ENCODE measurements around the gene TRAIP. TPM values are rescaled to one million over a fixed set of nuclear protein-coding genes. Genes with fewer than 3 reads are reported as not detected.

TRAIP gene
- total and polyA plus RNA-seq, 9 donors: 1.8 to 4.5 (median 2.8) TPM

DNA sequence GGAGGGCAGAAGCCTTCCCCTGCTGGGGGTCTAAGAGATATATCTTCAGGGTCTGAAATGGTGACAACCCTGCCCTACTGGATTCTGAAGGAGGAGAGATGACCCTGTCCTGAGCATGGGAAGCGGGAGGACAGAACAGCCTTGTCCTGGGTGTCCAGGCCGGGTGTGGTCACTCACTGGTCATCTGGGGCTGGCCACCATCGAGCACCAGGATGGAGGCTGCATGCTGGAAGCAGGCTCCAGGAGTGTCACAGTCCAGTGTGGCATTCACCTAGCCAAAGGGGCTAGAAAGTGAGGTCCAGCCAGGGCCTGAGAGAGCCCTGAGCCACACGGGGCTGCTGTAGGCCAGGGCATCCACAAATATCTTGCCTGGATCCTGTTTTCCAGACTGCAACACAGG is 61.9 kb downstream of the TRAIP start:
- no peak for DNase-seq
- TF ChIP-seq, protein P1, sequence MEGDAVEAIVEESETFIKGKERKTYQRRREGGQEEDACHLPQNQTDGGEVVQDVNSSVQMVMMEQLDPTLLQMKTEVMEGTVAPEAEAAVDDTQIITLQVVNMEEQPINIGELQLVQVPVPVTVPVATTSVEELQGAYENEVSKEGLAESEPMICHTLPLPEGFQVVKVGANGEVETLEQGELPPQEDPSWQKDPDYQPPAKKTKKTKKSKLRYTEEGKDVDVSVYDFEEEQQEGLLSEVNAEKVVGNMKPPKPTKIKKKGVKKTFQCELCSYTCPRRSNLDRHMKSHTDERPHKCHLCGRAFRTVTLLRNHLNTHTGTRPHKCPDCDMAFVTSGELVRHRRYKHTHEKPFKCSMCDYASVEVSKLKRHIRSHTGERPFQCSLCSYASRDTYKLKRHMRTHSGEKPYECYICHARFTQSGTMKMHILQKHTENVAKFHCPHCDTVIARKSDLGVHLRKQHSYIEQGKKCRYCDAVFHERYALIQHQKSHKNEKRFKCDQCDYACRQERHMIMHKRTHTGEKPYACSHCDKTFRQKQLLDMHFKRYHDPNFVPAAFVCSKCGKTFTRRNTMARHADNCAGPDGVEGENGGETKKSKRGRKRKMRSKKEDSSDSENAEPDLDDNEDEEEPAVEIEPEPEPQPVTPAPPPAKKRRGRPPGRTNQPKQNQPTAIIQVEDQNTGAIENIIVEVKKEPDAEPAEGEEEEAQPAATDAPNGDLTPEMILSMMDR (IDR thresholded peaks at IDR 0.05): no peak
- TF ChIP-seq POLR2A (IDR thresholded peaks at IDR 0.05) (no peak), EP300 (IDR thresholded peaks at IDR 0.05) (no peak)
- WGBS, 3 donors: 76 to 84% (median 78%) methylated on average over 4 of the region's 4 CpGs

DNA sequence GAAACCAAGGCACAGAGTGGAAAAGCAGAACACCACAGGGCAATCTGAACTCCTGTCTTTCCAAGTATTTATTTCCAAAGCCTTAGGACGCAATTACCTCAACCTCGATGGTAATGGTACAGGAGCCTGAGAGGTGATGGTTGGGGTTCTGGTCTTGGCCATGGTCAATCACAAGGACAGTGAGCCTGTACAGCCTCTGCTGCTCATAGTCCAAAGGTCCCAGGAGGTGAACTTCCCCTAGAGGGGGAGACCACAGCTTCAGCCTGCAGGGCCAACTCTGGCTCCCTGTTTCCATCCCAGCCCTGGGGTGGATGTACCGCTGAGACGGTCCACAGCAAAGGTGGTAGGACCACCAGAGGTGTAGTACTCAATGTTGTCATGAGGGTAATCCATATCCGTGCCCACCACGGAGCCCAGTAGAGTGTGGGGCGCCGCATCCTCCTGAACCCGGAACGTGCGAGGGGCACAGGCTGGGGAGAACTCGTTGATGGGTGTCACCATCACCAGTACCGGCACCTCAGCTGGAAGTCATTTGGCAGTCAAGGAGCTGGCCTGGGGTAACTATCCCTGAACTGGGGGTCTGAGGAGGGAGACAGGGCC is 62.8 kb downstream of the TRAIP start:
- TF ChIP-seq EP300 (IDR thresholded peaks at IDR 0.05): no peak
- no peak for TF ChIP-seq POLR2A (IDR thresholded peaks at IDR 0.05)
- TF ChIP-seq, protein P1 (IDR thresholded peaks at IDR 0.05): no peak
- Histone ChIP-seq H3K9me3 (no peaks in the 10 kb centered on the region), H3K36me3 (no peaks in the 10 kb centered on the region), H3K4me1 (ENCODE audit: insufficient read depth) (no peaks in the 10 kb centered on the region), H3K27me3 (no peaks in the 10 kb centered on the region), H3K4me3 (no peak overlapping the region), H3K27ac (no peak overlapping the region)
- intact Hi-C loops (cut with DNase I): no loop called here
- DNase-seq: no peak
- WGBS, 3 donors: 90 to 93% (median 93%) methylated on average over 12 to 13 of the region's 13 CpGs

More for the DNA sequence above, 61.9 kb downstream of the TRAIP start:
- intact Hi-C loops (cut with DNase I): no loop called here
- H3K27me3 ChIP-seq: no peaks in the 10 kb centered on the region
- no peaks in the 10 kb centered on the region for H3K9me3 ChIP-seq
- no peaks in the 10 kb centered on the region for H3K4me1 ChIP-seq (ENCODE audit: insufficient read depth)
- H3K4me3 ChIP-seq: no peak overlapping the region
- H3K36me3 ChIP-seq: no peaks in the 10 kb centered on the region
- no peak overlapping the region for H3K27ac ChIP-seq

DNA sequence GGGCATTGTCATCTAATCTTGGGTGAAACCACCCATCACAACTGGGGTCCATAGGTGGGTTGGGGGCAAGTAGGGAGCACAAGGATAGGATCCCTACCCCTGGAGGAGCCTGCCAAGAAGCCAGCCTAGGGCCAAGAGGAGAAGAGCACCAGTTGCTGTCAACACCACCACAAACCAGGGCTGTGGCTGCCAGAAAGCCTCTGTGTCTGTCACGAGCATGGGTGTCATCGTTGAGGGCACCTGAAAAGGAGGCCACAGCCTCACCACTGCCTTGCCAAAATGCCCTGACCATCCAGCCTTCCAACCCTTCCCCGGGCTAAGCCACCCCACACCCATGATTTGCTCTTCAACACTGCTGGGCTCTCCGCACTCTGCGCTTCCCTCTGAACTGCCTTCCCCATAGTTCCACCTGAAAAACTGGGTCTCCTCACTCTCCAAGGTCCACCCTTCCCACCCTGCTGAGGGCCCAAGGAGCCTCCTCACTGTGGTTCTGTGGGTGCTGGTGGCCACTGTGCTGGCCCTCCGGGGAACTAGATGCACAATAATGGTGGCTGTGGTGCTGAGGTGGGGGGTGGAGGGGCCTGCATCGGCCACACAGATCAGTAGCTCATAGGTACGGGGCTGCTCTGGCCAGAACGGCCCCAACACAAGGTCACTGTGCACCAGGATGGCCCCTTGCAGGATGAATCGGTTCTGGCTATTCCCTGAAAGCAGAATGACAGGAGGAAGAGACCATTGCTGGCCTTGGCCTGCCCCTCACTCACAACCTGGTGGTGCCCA is 63.8 kb downstream of the TRAIP start:
- 88 to 90% (median 88%) methylated on average over 10 of the region's 10 CpGs for WGBS, 3 donors
- Histone ChIP-seq H3K27ac (no peak overlapping the region), H3K36me3 (no peaks in the 10 kb centered on the region), H3K4me3 (no peak overlapping the region), H3K27me3 (no peaks in the 10 kb centered on the region), H3K9me3 (no peaks in the 10 kb centered on the region), H3K4me1 (ENCODE audit: insufficient read depth) (no peaks in the 10 kb centered on the region)
- intact Hi-C loops (cut with DNase I): no loop called here
- DNase-seq: peak in 2 of 5 donors; percentile 10 to 25
- TF ChIP-seq, protein P1 (IDR thresholded peaks at IDR 0.05): no peak
- no peak for TF ChIP-seq POLR2A (IDR thresholded peaks at IDR 0.05)
- no peak for TF ChIP-seq EP300 (IDR thresholded peaks at IDR 0.05)

DNA sequence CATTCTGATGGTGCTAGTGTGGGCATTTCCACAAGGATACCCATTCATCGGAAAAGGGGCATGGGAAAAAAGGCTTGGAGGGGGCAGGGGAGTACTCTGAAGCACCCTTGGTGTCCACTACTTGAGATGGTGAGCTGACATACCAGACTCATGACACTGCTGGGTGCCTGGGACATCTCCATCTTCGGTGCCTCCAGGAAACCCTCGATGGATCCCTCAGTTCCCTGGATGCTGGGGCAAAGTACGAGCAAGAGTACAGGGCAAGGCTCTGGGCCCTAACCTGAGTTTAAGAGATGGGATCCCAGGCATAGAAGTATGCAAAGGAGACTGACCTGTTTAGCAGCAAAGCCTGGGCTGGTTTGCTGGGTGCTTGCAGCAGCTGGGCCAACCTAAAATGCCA is 64.8 kb downstream of the TRAIP start:
- Histone ChIP-seq H3K27me3 (no peaks in the 10 kb centered on the region), H3K4me3 (no peak overlapping the region), H3K36me3 (no peaks in the 10 kb centered on the region), H3K27ac (no peak overlapping the region), H3K9me3 (no peaks in the 10 kb centered on the region), H3K4me1 (ENCODE audit: insufficient read depth) (peaks cover 5% of the 10 kb centered on the region)
- intact Hi-C loops (cut with DNase I): no loop called here
- DNase-seq: peak in 2 of 5 donors; percentile 4 to 7
- TF ChIP-seq POLR2A (IDR thresholded peaks at IDR 0.05): no peak
- TF ChIP-seq, protein P1 (IDR thresholded peaks at IDR 0.05): no peak
- no peak for TF ChIP-seq EP300 (IDR thresholded peaks at IDR 0.05)
- WGBS, 3 donors: 90 to 95% (median 93%) methylated on average over 4 of the region's 4 CpGs
